Spleen (tissue), 11 donors: ENCODE data around the gene MBNL1. TPM values are rescaled to one million over a fixed set of nuclear protein-coding genes. Genes with fewer than 3 reads are reported as not detected.

Experiments used
- DNase-seq: peaks from one replicate; pipeline ENCODE4 v3.0.0-alpha.2; 2020
- H3K27ac ChIP-seq, 8 donors: fragments of 200-600 bp; sonication (generic) in 7 of 8; 1 replicate in 4 of 8; 2 replicates in 4 of 8; pipeline versions ENCODE4 v1.5.0 to v1.8.0; 2016 to 2021; ENCODE audit warnings: inconsistent platforms in 4 of 8, mild to moderate bottlenecking in 4 of 8, moderate library complexity in 1 of 8
- H3K27me3 ChIP-seq, 7 donors: fragments of 200-600 bp; sonication (generic) in 6 of 7; replicated peaks in 1 of 7; 1 replicate in 4 of 7; 2 replicates in 3 of 7; pipeline versions ENCODE4 v1.5.0 to v1.8.0; 2016 to 2021; ENCODE audit warnings: inconsistent platforms in 3 of 7, mild to moderate bottlenecking in 1 of 7
- H3K36me3 ChIP-seq, 6 donors: fragments of 200-600 bp; sonication (generic) in 5 of 6; 1 replicate in 4 of 6; 2 replicates in 2 of 6; pipeline versions ENCODE4 v1.5.0 to v1.8.0; 2016 to 2021; ENCODE audit warnings: inconsistent platforms in 2 of 6
- H3K4me1 ChIP-seq, 6 donors: fragments of 200-600 bp; sonication (generic) in 5 of 6; 1 replicate in 3 of 6; 2 replicates in 3 of 6; pipeline versions ENCODE4 v1.5.0 to v1.8.0; 2016 to 2021; ENCODE audit warnings: inconsistent platforms in 3 of 6
- H3K4me3 ChIP-seq, 8 donors: fragments of 200-600 bp; sonication (generic) in 7 of 8; 1 replicate in 4 of 8; 2 replicates in 4 of 8; pipeline versions ENCODE4 v1.5.0 to v1.8.0; 2016 to 2021; ENCODE audit warnings: inconsistent platforms in 4 of 8, mild to moderate bottlenecking in 4 of 8, moderate library complexity in 2 of 8
- H3K9me3 ChIP-seq, 8 donors: fragments of 200-600 bp; sonication (generic) in 7 of 8; 1 replicate in 4 of 8; 2 replicates in 4 of 8; pipeline versions ENCODE4 v1.5.0 to v1.8.0; 2016 to 2021; ENCODE audit warnings: inconsistent platforms in 4 of 8
- CTCF ChIP-seq, 11 experiments: fragments of 200-600 bp in 7 of 11; fragments of 450-650 bp in 4 of 11; sonication (generic) in 4 of 11; IDR thresholded peaks in 8 of 11; conservative IDR thresholded peaks in 3 of 11; 1 replicate in 7 of 11; 2 replicates in 4 of 11; pipeline versions ENCODE4 v1.4.0 to v1.8.0; 2016 to 2021; ENCODE audit warnings: antibody characterized with exemption in 11 of 11, inconsistent platforms in 4 of 11, mild to moderate bottlenecking in 1 of 11
- POLR2A ChIP-seq, 3 donors: fragments of 450-650 bp; IDR thresholded peaks; one replicate each; pipeline ENCODE4 v1.5.1; 2017; ENCODE audit warnings: antibody characterized with exemption in 3 of 3, mild to moderate bottlenecking in 1 of 3
- POLR2AphosphoS5 ChIP-seq, 3 donors: sonication (generic); formaldehyde crosslinking; IDR thresholded peaks; one replicate each; pipeline ENCODE4 v1.5.1; 2017; ENCODE audit warnings: antibody characterized with exemption in 3 of 3
- WGBS, 5 donors: extraction: QIAGEN DNeasy Blood & Tissue Kit in 3 of 5; methylation state at CpG; one replicate each; pipeline versions ENCODE4 v1.1.5 to v1.1.7; 2013 to 2018; 5-methylcytosine and 5-hydroxymethylcytosine counted together
- intact Hi-C: fragments of 100-400 bp; cut with DNase I; formaldehyde crosslinking; loops from one replicate; pipeline ENCODE4 v1.15.0; 2023; ENCODE audit warnings: low total_unique reads
- polyA plus RNA-seq, 3 donors: library from polyadenylated mRNA; stranded (reverse); fragments of 200-250 nt; gene quantifications; one replicate each; pipeline ENCODE4 v1.2.1, GENCODE V29; 2013
- total RNA-seq, 7 donors: library from RNA; depleted of rRNA in 3 of 7; stranded (reverse); fragments of >200 nt in 3 of 7; fragmentation: NEBNext Ultra II Directional in 4 of 7; extraction: Animal tissue kit (Norgen Biotek cat#: 25700) in 4 of 7; gene quantifications; one replicate each; pipeline versions ENCODE4 v1.1.0 to v1.2.1, GENCODE V29; 2016 to 2021
- donor health status: healthy with polysubstance abuse.
- donor health status: DM: no; HTN: no; CAD: no; lungs with moderate emphysema.
- donor health status: DM: no; HTN: no; CAD: no.
- donor health status: Bipolar disorder and iron deficiency.
- donor health status: healthy.
- donor health status: DM: no; HTN: no; CAD: no.
- donor health status: DM: yes; HTN: yes; CAD: no.

The MBNL1 gene
- total and polyA plus RNA-seq, 10 donors: 64.7 to 491 (median 296) TPM

GRCh38 chr3:152307829-152308474 is 39.2 kb downstream of the MBNL1 start:
- peak overlapping the region in 4 of 8 donors; percentile 14 to 48 (median 36) for H3K27ac ChIP-seq
- peaks cover 42 to 93% (median 75%) of the 10 kb centered on the region in 6 donors for H3K4me1 ChIP-seq
- H3K9me3 ChIP-seq: no peaks in the 10 kb centered on the region
- intact Hi-C loops: no loop called here
- peaks cover 0 to 21% (median 3%) of the 10 kb centered on the region in 6 donors for H3K36me3 ChIP-seq
- 83 to 96% (median 88%) methylated on average over 1 of the region's 1 CpG for WGBS, 5 donors
- H3K27me3 ChIP-seq: no peaks in the 10 kb centered on the region
- no peak for DNase-seq
- TF ChIP-seq POLR2AphosphoS5 (IDR thresholded peaks at IDR 0.05): peak in 1 of 3 donors; percentile 4
- no peak for TF ChIP-seq POLR2A (IDR thresholded peaks at IDR 0.05)
- TF ChIP-seq CTCF (IDR thresholded peaks at IDR 0.05 in 8 of 11, conservative IDR thresholded peaks at IDR 0.05 in 3 of 11): no peak
- H3K4me3 ChIP-seq: no peak overlapping the region

GRCh38 chr3:152308475-152308844 is 39.7 kb downstream of the MBNL1 start:
- 83 to 100% (median 95%) methylated on average over 1 of the region's 1 CpG for WGBS, 5 donors
- no peaks in the 10 kb centered on the region for H3K9me3 ChIP-seq
- DNase-seq: no peak
- H3K4me1 ChIP-seq: peaks cover 38 to 93% (median 74%) of the 10 kb centered on the region in 6 donors
- H3K27ac ChIP-seq: peak overlapping the region in 4 of 8 donors; percentile 14 to 48 (median 36)
- TF ChIP-seq POLR2AphosphoS5 (IDR thresholded peaks at IDR 0.05) (no peak), CTCF (IDR thresholded peaks at IDR 0.05 in 8 of 11, conservative IDR thresholded peaks at IDR 0.05 in 3 of 11) (no peak), POLR2A (IDR thresholded peaks at IDR 0.05) (no peak)
- H3K36me3 ChIP-seq: peaks cover 0 to 26% (median 3%) of the 10 kb centered on the region in 6 donors
- H3K4me3 ChIP-seq: no peak overlapping the region
- intact Hi-C loops: no loop called here
- no peaks in the 10 kb centered on the region for H3K27me3 ChIP-seq

- TF ChIP-seq POLR2A (IDR thresholded peaks at IDR 0.05) (no peak), POLR2AphosphoS5 (IDR thresholded peaks at IDR 0.05) (no peak), CTCF (IDR thresholded peaks at IDR 0.05 in 8 of 11, conservative IDR thresholded peaks at IDR 0.05 in 3 of 11) (no peak)
- Histone ChIP-seq H3K27me3 (no peaks in the 10 kb centered on the region), H3K9me3 (no peaks in the 10 kb centered on the region), H3K4me1 (peaks cover 33 to 93% (median 71%) of the 10 kb centered on the region in 6 donors), H3K36me3 (peaks cover 0 to 28% (median 3%) of the 10 kb centered on the region in 6 donors), H3K27ac (peak overlapping the region in 5 of 8 donors; percentile 9 to 48 (median 35)), H3K4me3 (no peak overlapping the region)
- no peak for DNase-seq
- intact Hi-C loops: no loop called here
- WGBS, 5 donors: 52 to 77% (median 68%) methylated on average over 3 of the region's 3 CpGs
Measured at GRCh38 chr3:152309031-152309430, 40.3 kb downstream of the MBNL1 start.

GRCh38 chr3:152309535-152310307 is 41.0 kb downstream of the MBNL1 start:
- Histone ChIP-seq H3K9me3 (no peaks in the 10 kb centered on the region), H3K36me3 (peaks cover 0 to 29% (median 3%) of the 10 kb centered on the region in 6 donors), H3K4me3 (no peak overlapping the region), H3K4me1 (peaks cover 26 to 93% (median 71%) of the 10 kb centered on the region in 6 donors), H3K27me3 (no peaks in the 10 kb centered on the region), H3K27ac (peak overlapping the region in 4 of 8 donors; percentile 14 to 48 (median 36))
- intact Hi-C loops: no loop called here
- no peak for DNase-seq
- WGBS, 5 donors: 64 to 77% (median 71%) methylated on average over 6 of the region's 6 CpGs
- TF ChIP-seq POLR2A (IDR thresholded peaks at IDR 0.05) (no peak), POLR2AphosphoS5 (IDR thresholded peaks at IDR 0.05) (no peak), CTCF (IDR thresholded peaks at IDR 0.05 in 8 of 11, conservative IDR thresholded peaks at IDR 0.05 in 3 of 11) (no peak)
